HG03520 (cell line): ENCODE results near the gene HOMER2.
"Not testable (repeated sequence)": the region's sequence is repeated elsewhere in the genome, so short reads cannot be mapped to it uniquely, and the experiment has no call there.

Source experiments
- ATAC-seq: cut with Tn5 transposase; IDR thresholded peaks from one replicate; pipeline ENCODE4 v1.9.1; 2021; ENCODE audit warnings: mild to moderate bottlenecking, moderate library complexity; ENCODE audit not compliant: unreplicated experiment

Gene HOMER2

GRCh38 chr15:82900511-82901060 is 51.9 kb downstream of the HOMER2 start:
- no peak for ATAC-seq

- no peak for ATAC-seq
Measured at GRCh38 chr15:82898961-82899360, 53.6 kb downstream of the HOMER2 start.

GRCh38 chr15:82895983-82896382 is 56.5 kb downstream of the HOMER2 start:
- no peak for ATAC-seq

- ATAC-seq = no peak
Measured at GRCh38 chr15:82894971-82895520, 57.5 kb downstream of the HOMER2 start.

- not testable (repeated sequence) for ATAC-seq
Measured at GRCh38 chr15:82893473-82893872, 59.0 kb downstream of the HOMER2 start.

- ATAC-seq = no peak
Measured at GRCh38 chr15:82892573-82892972, 59.9 kb downstream of the HOMER2 start.

- no peak for ATAC-seq
Measured at GRCh38 chr15:82890995-82891390, 61.5 kb downstream of the HOMER2 start.

- ATAC-seq = no peak
Measured at GRCh38 chr15:82890338-82890994, 62.1 kb downstream of the HOMER2 start.

- ATAC-seq = no peak
Measured at GRCh38 chr15:82882273-82882928, 70.1 kb downstream of the HOMER2 start.

GRCh38 chr15:82881747-82882146 is 70.8 kb downstream of the HOMER2 start:
- no peak for ATAC-seq

GRCh38 chr15:82880704-82881103 is 71.8 kb downstream of the HOMER2 start:
- no peak for ATAC-seq

GRCh38 chr15:82878325-82878724 is 74.2 kb downstream of the HOMER2 start:
- ATAC-seq = no peak

GRCh38 chr15:82877825-82878224 is 74.7 kb downstream of the HOMER2 start:
- ATAC-seq = no peak

- no peak for ATAC-seq
Measured at GRCh38 chr15:82875411-82876003, 77.0 kb downstream of the HOMER2 start.

- ATAC-seq = no peak
Measured at GRCh38 chr15:82874961-82875360, 77.6 kb downstream of the HOMER2 start.

- ATAC-seq = no peak
Measured at GRCh38 chr15:82874267-82874666, 78.3 kb downstream of the HOMER2 start.

- ATAC-seq = no peak
Measured at GRCh38 chr15:82873000-82873680, 79.4 kb downstream of the HOMER2 start.

- no peak for ATAC-seq
Measured at GRCh38 chr15:82871832-82872484, 80.6 kb downstream of the HOMER2 start.

- no peak for ATAC-seq
Measured at GRCh38 chr15:82871358-82871757, 81.2 kb downstream of the HOMER2 start.

GRCh38 chr15:82870727-82871320 is 81.7 kb downstream of the HOMER2 start:
- ATAC-seq = no peak
